CD4-positive, alpha-beta memory T cell (primary cell): Measurements from ENCODE around the gene TREML2. TPM values are rescaled to one million over a fixed set of nuclear protein-coding genes. Genes with fewer than 3 reads are reported as not detected.
A peak's percentile ranks its signal among the peaks of the same experiment; 100 is the strongest.
"Not testable (repeated sequence)": the region's sequence is repeated elsewhere in the genome, so short reads cannot be mapped to it uniquely, and the experiment has no call there.

Experiments used
- CTCF ChIA-PET: fragments of 350-600 bp; sonication (Branson Sonifier 250); formaldehyde crosslinking; loops from one replicate; lab custom pipeline; 2021; ENCODE audit warnings: inconsistent platforms; ENCODE audit not compliant: partially characterized antibody; lab: Charles Lee
- POLR2A ChIA-PET: fragments of 350-600 bp; sonication (Branson Sonifier 250); formaldehyde crosslinking; loops from one replicate; lab custom pipeline; 2021; ENCODE audit not compliant: partially characterized antibody; lab: Charles Lee
- DNase-seq, 5 donors: peaks; one replicate each; pipeline versions ENCODE4 v3.0.0 to v3.0.0-alpha.2; 2020 to 2022; ENCODE audit warnings: mixed read lengths in 1 of 5
- H3K27ac ChIP-seq: one replicate; pipeline ENCODE4 v1.7.0; 2013; ENCODE audit warnings: low read depth, low read length
- H3K27me3 ChIP-seq: 2 replicates; pipeline ENCODE4 v1.7.0; 2013; ENCODE audit warnings: mild to moderate bottlenecking, low read length, moderate library complexity; ENCODE audit not compliant: insufficient read depth
- H3K36me3 ChIP-seq: 2 replicates; pipeline ENCODE4 v1.7.0; 2013; ENCODE audit warnings: mild to moderate bottlenecking, low read length, moderate library complexity; ENCODE audit not compliant: insufficient read depth
- H3K4me1 ChIP-seq: 2 replicates; pipeline ENCODE4 v1.7.0; 2013; ENCODE audit warnings: mild to moderate bottlenecking, low read length, moderate library complexity; ENCODE audit not compliant: insufficient read depth
- H3K4me3 ChIP-seq, 2 donors: one replicate each; pipeline ENCODE4 v1.7.0; 2013; ENCODE audit warnings: low read length in 2 of 2, mild to moderate bottlenecking in 1 of 2
- H3K9me3 ChIP-seq, 2 donors: one replicate each; pipeline ENCODE4 v1.7.0; 2013; ENCODE audit warnings: low read length in 2 of 2, control low read depth in 1 of 2; ENCODE audit not compliant: control insufficient read depth in 1 of 2
- H3K27ac Mint-ChIP-seq, 7 donors: one replicate each; pipeline ENCODE4 v1.8.0; 2020 to 2021; ENCODE audit warnings: mixed read lengths in 7 of 7, mild to moderate bottlenecking in 6 of 7, inconsistent platforms in 3 of 7, moderate library complexity in 3 of 7
- H3K27me3 Mint-ChIP-seq, 2 donors: one replicate each; pipeline ENCODE4 v1.8.0; 2020 to 2021; ENCODE audit warnings: mixed read lengths in 2 of 2
- H3K36me3 Mint-ChIP-seq, 2 donors: one replicate each; pipeline ENCODE4 v1.8.0; 2020 to 2021; ENCODE audit warnings: mixed read lengths in 2 of 2, inconsistent platforms in 1 of 2, mild to moderate bottlenecking in 1 of 2
- H3K4me1 Mint-ChIP-seq, 4 donors: one replicate each; pipeline ENCODE4 v1.8.0; 2020 to 2021; ENCODE audit warnings: mixed read lengths in 4 of 4, mild to moderate bottlenecking in 1 of 4
- H3K4me3 Mint-ChIP-seq, 8 donors: one replicate each; pipeline ENCODE4 v1.8.0; 2020 to 2021; ENCODE audit warnings: mixed read lengths in 8 of 8, mild to moderate bottlenecking in 7 of 8, moderate library complexity in 6 of 8, inconsistent platforms in 3 of 8
- H3K9me3 Mint-ChIP-seq, 8 donors: one replicate each; pipeline ENCODE4 v1.8.0; 2020 to 2021; ENCODE audit warnings: mixed read lengths in 8 of 8, mild to moderate bottlenecking in 5 of 8, inconsistent platforms in 3 of 8, moderate library complexity in 1 of 8
- intact Hi-C: fragments of 100-400 bp; cut with micrococcal nuclease; formaldehyde crosslinking; loops from one replicate; pipeline ENCODE4 v1.15.1; 2023
- polyA plus RNA-seq, 2 donors: library from polyadenylated mRNA; unstranded; fragments of 300-500 nt; fragmentation: Illumina TruSeq; gene quantifications; one replicate each; pipeline ENCODE4 v1.2.3, GENCODE V29; 2021
- total RNA-seq, 2 experiments: library from RNA; stranded (reverse); gene quantifications; one replicate each; pipeline ENCODE4 v1.2.3, GENCODE V29; 2021

TREML2 gene
- total and polyA plus RNA-seq, 4 experiments from 2014 or later = 0.35 to 4.8 (median 0.98) TPM

DNA sequence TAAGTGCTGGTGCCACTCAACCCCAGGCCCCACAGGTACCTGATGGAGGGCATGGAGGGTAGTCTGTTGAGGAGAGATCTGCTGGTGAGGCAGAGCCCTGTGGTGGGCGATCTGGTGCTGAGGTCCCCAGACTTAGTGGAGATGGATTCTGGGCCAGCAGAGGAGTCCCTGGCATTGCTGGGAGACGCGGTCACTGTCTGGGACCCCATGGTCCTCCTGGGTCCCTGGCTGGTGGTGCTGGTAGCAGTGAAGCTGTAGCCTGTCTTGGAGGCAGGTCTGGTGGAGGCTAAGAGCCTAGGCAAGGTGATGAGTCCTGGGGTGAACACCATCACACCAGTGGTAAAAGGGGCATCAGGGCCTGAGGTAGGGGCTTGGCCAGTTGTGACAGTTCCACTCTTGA is 6.6 kb downstream of the TREML2 start:
- POLR2A ChIA-PET = no interaction called here
- peaks cover 10 to 28% of the 10 kb centered on the region in 2 donors for H3K36me3 Mint-ChIP-seq
- Histone ChIP-seq H3K36me3 (no peaks in the 10 kb centered on the region), H3K4me3 (no peak overlapping the region), H3K4me1 (peaks cover 24% of the 10 kb centered on the region), H3K9me3 (no peaks in the 10 kb centered on the region), H3K27ac (no peak overlapping the region), H3K27me3 (no peaks in the 10 kb centered on the region)
- H3K27ac Mint-ChIP-seq = peak overlapping the region in 6 of 7 donors; percentile 33 to 88 (median 72)
- peaks cover 25 to 57% (median 42%) of the 10 kb centered on the region in 4 donors for H3K4me1 Mint-ChIP-seq
- H3K27me3 Mint-ChIP-seq = no peaks in the 10 kb centered on the region
- peaks cover 0 to 8% (median 3%) of the 10 kb centered on the region in 8 donors for H3K9me3 Mint-ChIP-seq
- no peak overlapping the region for H3K4me3 Mint-ChIP-seq
- DNase-seq = no peak
- CTCF ChIA-PET = interaction anchor here (3.7 kb wide), 1 partner anchor 12 kb away, joined by 26 read pairs; no protein-coding TSS in a partner anchor
- intact Hi-C loops = no loop called here

DNA sequence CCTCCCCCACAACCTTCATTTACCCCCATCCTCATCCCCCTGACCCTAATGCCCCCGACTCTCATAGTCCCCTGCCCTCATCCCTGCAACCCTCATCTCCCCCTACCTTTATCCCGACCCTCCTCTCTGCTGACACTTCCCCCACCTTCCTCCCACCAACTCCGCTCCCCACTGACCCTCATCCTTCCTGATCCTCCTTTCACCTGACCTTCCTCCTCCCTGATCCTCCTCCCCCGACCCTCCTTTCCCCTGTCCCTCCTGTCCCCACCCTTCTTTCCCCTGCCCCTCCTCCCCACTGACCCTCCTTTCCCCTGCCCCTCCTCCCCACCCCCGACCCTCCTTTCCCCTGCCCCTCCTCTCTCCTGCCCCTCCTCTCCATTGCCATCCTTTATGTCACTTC is 7.1 kb downstream of the TREML2 start:
- CTCF ChIA-PET = no interaction called here
- Histone ChIP-seq H3K4me3 (no peak overlapping the region), H3K27ac (no peak overlapping the region), H3K27me3 (no peaks in the 10 kb centered on the region), H3K9me3 (no peaks in the 10 kb centered on the region), H3K36me3 (no peaks in the 10 kb centered on the region), H3K4me1 (peaks cover 22% of the 10 kb centered on the region)
- peak overlapping the region in 3 of 7 donors; percentile 68 to 81 (median 69) for H3K27ac Mint-ChIP-seq
- intact Hi-C loops = no loop called here
- H3K27me3 Mint-ChIP-seq = no peaks in the 10 kb centered on the region
- DNase-seq = no peak
- POLR2A ChIA-PET = no interaction called here
- H3K4me3 Mint-ChIP-seq = no peak overlapping the region
- peaks cover 10 to 29% of the 10 kb centered on the region in 2 donors for H3K36me3 Mint-ChIP-seq
- H3K4me1 Mint-ChIP-seq = peaks cover 23 to 53% (median 39%) of the 10 kb centered on the region in 4 donors
- peaks cover 0 to 9% (median 3%) of the 10 kb centered on the region in 8 donors for H3K9me3 Mint-ChIP-seq

DNA sequence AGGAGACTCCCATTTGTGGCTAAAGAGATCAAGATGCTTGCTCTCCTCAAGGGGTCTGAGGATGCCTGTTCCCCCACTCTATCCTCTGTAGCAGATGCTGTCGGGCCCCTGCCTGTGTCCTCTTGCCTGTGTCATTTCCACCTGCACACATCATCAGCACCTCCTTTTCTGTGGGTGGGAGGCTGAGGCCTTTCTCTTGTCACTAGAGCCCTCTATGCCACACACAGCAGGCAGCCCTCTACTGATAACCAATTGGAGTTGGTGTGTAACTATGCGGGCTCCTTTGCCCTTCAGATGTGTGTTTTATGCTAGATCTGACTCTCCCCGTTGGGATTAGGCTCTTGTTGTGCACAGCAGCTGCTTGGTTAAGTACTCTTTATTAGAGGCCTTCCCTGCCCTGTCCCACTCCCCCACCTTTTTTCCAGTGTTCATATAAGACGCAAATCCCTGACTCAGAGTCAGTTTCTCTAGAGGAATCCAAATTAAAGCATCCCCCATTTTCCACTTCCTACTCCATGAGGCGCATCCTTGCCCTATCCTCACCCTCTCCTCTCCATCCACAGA is 7.7 kb downstream of the TREML2 start:
- Histone ChIP-seq H3K4me1 (peaks cover 22% of the 10 kb centered on the region), H3K27ac (no peak overlapping the region), H3K27me3 (no peaks in the 10 kb centered on the region), H3K4me3 (no peak overlapping the region), H3K36me3 (no peaks in the 10 kb centered on the region), H3K9me3 (no peaks in the 10 kb centered on the region)
- ChIA-PET CTCF (no interaction called here), POLR2A (no interaction called here)
- H3K27ac Mint-ChIP-seq = peak overlapping the region in 4 of 7 donors; percentile 62 to 90 (median 74)
- no peaks in the 10 kb centered on the region for H3K27me3 Mint-ChIP-seq
- peaks cover 0 to 9% (median 3%) of the 10 kb centered on the region in 8 donors for H3K9me3 Mint-ChIP-seq
- H3K4me1 Mint-ChIP-seq = peaks cover 28 to 53% (median 40%) of the 10 kb centered on the region in 4 donors
- H3K36me3 Mint-ChIP-seq = peaks cover 10 to 29% of the 10 kb centered on the region in 2 donors
- intact Hi-C loops = no loop called here
- no peak for DNase-seq
- no peak overlapping the region for H3K4me3 Mint-ChIP-seq

DNA sequence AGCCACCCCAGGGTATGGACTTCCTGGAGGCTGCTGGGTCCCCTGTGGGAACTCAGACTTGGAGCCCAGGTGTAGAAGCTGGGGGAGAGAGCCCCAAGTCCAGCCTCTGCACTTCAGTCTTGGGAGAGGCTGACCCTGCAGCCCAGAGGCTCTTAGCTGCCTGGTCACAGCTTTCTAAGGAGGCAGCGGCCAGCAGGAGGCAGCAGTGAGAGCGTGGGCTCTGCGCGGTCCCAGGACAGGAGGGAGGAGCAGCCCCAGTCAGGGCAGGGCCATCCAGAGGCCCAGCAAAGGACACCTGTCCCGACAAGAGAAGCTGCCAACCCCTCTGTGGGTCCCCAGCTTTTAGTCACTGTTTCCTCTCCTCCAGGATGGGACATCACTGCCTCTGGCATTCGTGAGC is 9.4 kb downstream of the TREML2 start:
- Histone ChIP-seq H3K4me1 (peaks cover 24% of the 10 kb centered on the region), H3K36me3 (no peaks in the 10 kb centered on the region), H3K27me3 (no peaks in the 10 kb centered on the region), H3K9me3 (no peaks in the 10 kb centered on the region), H3K4me3 (no peak overlapping the region), H3K27ac (no peak overlapping the region)
- ChIA-PET POLR2A (no interaction called here), CTCF (interaction anchor here (0.7 to 1.7 kb wide), 6 partner anchors 8 to 128 kb away, joined by 3 to 8 read pairs (median 6); partner anchors contain the start of gene TREML2)
- no peaks in the 10 kb centered on the region for H3K27me3 Mint-ChIP-seq
- peak overlapping the region in 1 of 7 donors; percentile 13 for H3K27ac Mint-ChIP-seq
- peaks cover 8 to 18% of the 10 kb centered on the region in 2 donors for H3K36me3 Mint-ChIP-seq
- intact Hi-C loops = no loop called here
- DNase-seq = peak in 2 of 5 donors; percentile 13 to 19
- H3K4me1 Mint-ChIP-seq = peaks cover 20 to 40% (median 32%) of the 10 kb centered on the region in 4 donors
- no peak overlapping the region for H3K4me3 Mint-ChIP-seq
- peaks cover 0 to 9% (median 3%) of the 10 kb centered on the region in 8 donors for H3K9me3 Mint-ChIP-seq

DNA sequence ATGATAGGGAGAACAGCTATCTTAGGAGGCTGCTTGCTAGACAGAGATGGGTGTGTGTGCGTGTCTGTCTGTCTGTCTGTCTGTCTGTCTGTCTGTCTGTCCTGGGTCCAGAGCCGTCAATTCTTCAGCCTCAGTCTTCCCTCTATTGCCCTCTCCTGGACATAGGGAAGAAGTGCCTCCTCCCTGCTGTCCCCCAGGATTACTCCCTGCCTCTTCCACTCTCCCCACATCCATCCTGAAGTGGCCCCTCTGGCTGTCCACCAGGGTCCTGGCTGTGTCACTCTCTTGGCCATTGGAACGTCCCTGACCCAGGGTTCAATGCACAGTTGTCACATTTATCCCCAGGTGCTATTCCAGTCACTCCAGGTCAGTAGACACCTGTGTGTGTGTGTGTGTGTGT is 10.2 kb downstream of the TREML2 start:
- Histone ChIP-seq H3K9me3 (no peaks in the 10 kb centered on the region), H3K4me1 (peaks cover 24% of the 10 kb centered on the region), H3K27me3 (no peaks in the 10 kb centered on the region), H3K36me3 (no peaks in the 10 kb centered on the region), H3K27ac (no peak overlapping the region), H3K4me3 (no peak overlapping the region)
- Mint-ChIP-seq H3K4me1 (peaks cover 19 to 40% (median 28%) of the 10 kb centered on the region in 4 donors), H3K4me3 (no peak overlapping the region), H3K27me3 (no peaks in the 10 kb centered on the region), H3K9me3 (peaks cover 0 to 9% (median 3%) of the 10 kb centered on the region in 8 donors), H3K36me3 (peaks cover 8 to 18% of the 10 kb centered on the region in 2 donors), H3K27ac (peak overlapping the region in 2 of 7 donors; percentile 10 to 24)
- POLR2A ChIA-PET = no interaction called here
- no peak for DNase-seq
- CTCF ChIA-PET = interaction anchor here (1.4 to 3.7 kb wide), 5 partner anchors 9 to 129 kb away, joined by 3 to 14 read pairs (median 6); partner anchors contain the start of gene TREML2
- intact Hi-C loops = no loop called here

DNA sequence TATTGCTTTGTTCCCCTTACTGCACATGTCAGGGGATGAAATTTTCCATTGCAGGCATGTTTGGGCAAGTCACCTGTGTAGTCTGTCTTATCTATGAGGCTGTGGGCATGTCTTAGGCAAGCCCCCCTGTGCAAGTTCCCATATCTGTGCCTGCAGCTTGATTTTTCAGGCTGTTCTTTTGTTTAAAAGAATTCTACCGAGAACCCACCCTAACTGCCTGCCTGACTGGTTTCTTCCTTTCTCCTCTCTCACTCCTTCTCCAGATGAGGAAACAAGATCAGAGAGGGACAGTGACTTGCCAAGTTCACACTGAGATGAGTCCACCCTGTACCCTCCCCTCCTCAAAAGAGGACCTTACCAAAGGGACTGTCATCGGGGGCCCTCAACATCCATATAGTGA is 11.0 kb downstream of the TREML2 start:
- ChIA-PET CTCF (interaction anchor here (1.2 to 3.7 kb wide), 4 partner anchors 10 to 130 kb away, joined by 3 to 14 read pairs (median 4); partner anchors contain the start of gene TREML2), POLR2A (no interaction called here)
- Histone ChIP-seq H3K36me3 (no peaks in the 10 kb centered on the region), H3K4me1 (peaks cover 24% of the 10 kb centered on the region), H3K9me3 (no peaks in the 10 kb centered on the region), H3K4me3 (no peak overlapping the region), H3K27ac (no peak overlapping the region), H3K27me3 (no peaks in the 10 kb centered on the region)
- Mint-ChIP-seq H3K9me3 (peaks cover 0 to 9% (median 3%) of the 10 kb centered on the region in 8 donors), H3K4me1 (peaks cover 21 to 32% (median 22%) of the 10 kb centered on the region in 4 donors), H3K27me3 (no peaks in the 10 kb centered on the region), H3K4me3 (no peak overlapping the region), H3K27ac (no peak overlapping the region), H3K36me3 (peaks cover 7 to 18% of the 10 kb centered on the region in 2 donors)
- intact Hi-C loops = no loop called here
- DNase-seq = no peak

DNA sequence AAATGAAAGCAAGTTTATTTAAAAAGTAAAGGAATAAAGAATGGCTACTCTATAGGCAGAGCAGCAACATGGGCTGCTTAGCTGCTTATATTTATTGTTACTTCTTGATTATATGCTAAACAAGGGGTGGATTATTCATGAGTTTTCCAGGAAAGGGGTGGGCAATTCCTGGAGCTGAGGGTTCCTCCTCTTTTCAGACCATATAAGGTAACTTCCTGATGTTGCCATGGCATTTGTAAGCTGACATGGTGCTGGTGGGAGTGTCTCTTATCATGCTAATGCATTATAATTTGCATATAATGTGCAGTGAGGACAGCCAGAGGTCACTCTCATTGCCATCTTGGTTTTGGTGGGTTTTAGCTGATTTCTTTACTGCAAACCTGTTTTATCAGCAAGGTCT is 11.9 kb downstream of the TREML2 start:
- H3K4me3 Mint-ChIP-seq, H3K9me3 ChIP-seq, H3K9me3 Mint-ChIP-seq, H3K4me3 ChIP-seq, H3K27me3 Mint-ChIP-seq, H3K36me3 ChIP-seq, DNase-seq, H3K27ac ChIP-seq, H3K27me3 ChIP-seq, POLR2A ChIA-PET, intact Hi-C loops: not testable (repeated sequence)
- peaks cover 24% of the 10 kb centered on the region for H3K4me1 ChIP-seq
- CTCF ChIA-PET = interaction anchor here (1.2 to 3.7 kb wide), 3 partner anchors 9 to 131 kb away, joined by 3 to 14 read pairs (median 5); partner anchors contain the start of gene TREML2
- H3K27ac Mint-ChIP-seq = peak overlapping the region in 1 of 7 donors; percentile 56
- peaks cover 17 to 25% (median 18%) of the 10 kb centered on the region in 4 donors for H3K4me1 Mint-ChIP-seq
- H3K36me3 Mint-ChIP-seq = peaks cover 3 to 18% of the 10 kb centered on the region in 2 donors
